Measurements from ENCODE around the gene HOXD1.

Gene HOXD1

GRCh38 chr2:176192351-176192750 lies 3.9 kb downstream of the HOXD1 start:
- TF ChIP-seq CTCF (IDR thresholded peaks at IDR 0.05), result no peak
- no peaks in the 10 kb centered on the region for H3K79me2 ChIP-seq
- no peak overlapping the region for H2AFZ ChIP-seq
- H3K9me3 ChIP-seq (ENCODE audit: control insufficient read depth, low read length), result no peaks in the 10 kb centered on the region
- no peak overlapping the region for H3K9ac ChIP-seq
- no peaks in the 10 kb centered on the region for H3K36me3 ChIP-seq (ENCODE audit: control insufficient read depth, insufficient read depth, low read length)
- H3K27ac ChIP-seq, result no peak overlapping the region
- peaks cover 17% of the 10 kb centered on the region for H3K27me3 ChIP-seq (ENCODE audit: control insufficient read depth, insufficient read depth, low read length)
- H3K4me3 ChIP-seq (ENCODE audit: low read depth, low read length), result no peak overlapping the region
- H3K4me2 ChIP-seq (ENCODE audit: low read length), result no peak overlapping the region
- H3K4me1 ChIP-seq, result peaks cover 3% of the 10 kb centered on the region

- no peak for TF ChIP-seq CTCF (IDR thresholded peaks at IDR 0.05)
- Histone ChIP-seq H3K4me3 (ENCODE audit: low read depth, low read length) (no peak overlapping the region), H3K36me3 (ENCODE audit: control insufficient read depth, insufficient read depth, low read length) (no peaks in the 10 kb centered on the region), H3K27me3 (ENCODE audit: control insufficient read depth, insufficient read depth, low read length) (peaks cover 13% of the 10 kb centered on the region), H3K4me1 (no peaks in the 10 kb centered on the region), H3K9me3 (ENCODE audit: control insufficient read depth, low read length) (no peaks in the 10 kb centered on the region), H3K27ac (no peak overlapping the region), H3K9ac (no peak overlapping the region), H3K79me2 (no peaks in the 10 kb centered on the region), H3K4me2 (ENCODE audit: low read length) (no peak overlapping the region), H2AFZ (no peak overlapping the region)
Observed at GRCh38 chr2:176193048-176193447, 4.6 kb downstream of the HOXD1 start.

GRCh38 chr2:176199902-176200301 lies 11.4 kb downstream of the HOXD1 start:
- Histone ChIP-seq H3K27me3 (ENCODE audit: control insufficient read depth, insufficient read depth, low read length) (no peaks in the 10 kb centered on the region), H3K9ac (no peak overlapping the region)

GRCh38 chr2:176200971-176201370 lies 12.5 kb downstream of the HOXD1 start:
- no peak for TF ChIP-seq CTCF (IDR thresholded peaks at IDR 0.05)
- no peak overlapping the region for H3K4me3 ChIP-seq (ENCODE audit: low read depth, low read length)
- no peaks in the 10 kb centered on the region for H3K27me3 ChIP-seq (ENCODE audit: control insufficient read depth, insufficient read depth, low read length)
- no peaks in the 10 kb centered on the region for H3K9me3 ChIP-seq (ENCODE audit: control insufficient read depth, low read length)
- H3K4me1 ChIP-seq, result no peaks in the 10 kb centered on the region
- H3K79me2 ChIP-seq, result no peaks in the 10 kb centered on the region
- H2AFZ ChIP-seq, result no peak overlapping the region
- no peak overlapping the region for H3K4me2 ChIP-seq (ENCODE audit: low read length)
- no peaks in the 10 kb centered on the region for H3K36me3 ChIP-seq (ENCODE audit: control insufficient read depth, insufficient read depth, low read length)
- H3K27ac ChIP-seq, result no peak overlapping the region
- no peak overlapping the region for H3K9ac ChIP-seq

More at GRCh38 chr2:176199902-176200301, 11.4 kb downstream of the HOXD1 start:
- Histone ChIP-seq H3K79me2 (no peaks in the 10 kb centered on the region), H3K36me3 (ENCODE audit: control insufficient read depth, insufficient read depth, low read length) (no peaks in the 10 kb centered on the region), H2AFZ (no peak overlapping the region), H3K27ac (no peak overlapping the region), H3K4me2 (ENCODE audit: low read length) (no peak overlapping the region), H3K4me3 (ENCODE audit: low read depth, low read length) (no peak overlapping the region), H3K9me3 (ENCODE audit: control insufficient read depth, low read length) (no peaks in the 10 kb centered on the region), H3K4me1 (no peaks in the 10 kb centered on the region)
- TF ChIP-seq CTCF (IDR thresholded peaks at IDR 0.05), result no peak

GRCh38 chr2:176202491-176202890 lies 14.0 kb downstream of the HOXD1 start:
- Histone ChIP-seq H2AFZ (no peak overlapping the region), H3K36me3 (ENCODE audit: control insufficient read depth, insufficient read depth, low read length) (no peaks in the 10 kb centered on the region), H3K4me1 (no peaks in the 10 kb centered on the region), H3K4me2 (ENCODE audit: low read length) (no peak overlapping the region), H3K79me2 (no peaks in the 10 kb centered on the region), H3K27me3 (ENCODE audit: control insufficient read depth, insufficient read depth, low read length) (no peaks in the 10 kb centered on the region), H3K9ac (no peak overlapping the region), H3K27ac (no peak overlapping the region), H3K9me3 (ENCODE audit: control insufficient read depth, low read length) (no peaks in the 10 kb centered on the region), H3K4me3 (ENCODE audit: low read depth, low read length) (no peak overlapping the region)
- no peak for TF ChIP-seq CTCF (IDR thresholded peaks at IDR 0.05)
